GM18511 (cell line): ENCODE data around the gene CCDC102A.
A peak's percentile ranks its signal among the peaks of the same experiment; 100 is the strongest.
"Not testable (repeated sequence)": the region's sequence is repeated elsewhere in the genome, so short reads cannot be mapped to it uniquely, and the experiment has no call there.

Experiments
- ATAC-seq: cut with Tn5 transposase; IDR thresholded peaks from one replicate; pipeline ENCODE4 v1.9.1; 2021; ENCODE audit warnings: mild to moderate bottlenecking, moderate library complexity; ENCODE audit not compliant: unreplicated experiment

The CCDC102A gene

GRCh38 chr16:57566436-57566835, 30.1 kb upstream of the CCDC102A start:
- ATAC-seq = no peak

- ATAC-seq = no peak
Observed at GRCh38 chr16:57565461-57565860, 29.1 kb upstream of the CCDC102A start.

- no peak for ATAC-seq
Observed at GRCh38 chr16:57564571-57565270, 28.4 kb upstream of the CCDC102A start.

- no peak for ATAC-seq
Observed at GRCh38 chr16:57563761-57564160, 27.4 kb upstream of the CCDC102A start.

- no peak for ATAC-seq
Observed at GRCh38 chr16:57563487-57563750, 27.0 kb upstream of the CCDC102A start.

GRCh38 chr16:57562669-57563486, 26.5 kb upstream of the CCDC102A start:
- ATAC-seq = no peak

GRCh38 chr16:57562066-57562465, 25.7 kb upstream of the CCDC102A start:
- ATAC-seq = no peak

- no peak for ATAC-seq
Observed at GRCh38 chr16:57559072-57559790, 22.9 kb upstream of the CCDC102A start.

- no peak for ATAC-seq
Observed at GRCh38 chr16:57556941-57557541, 20.7 kb upstream of the CCDC102A start.

GRCh38 chr16:57555831-57556230, 19.5 kb upstream of the CCDC102A start:
- no peak for ATAC-seq

GRCh38 chr16:57551057-57551456, 14.7 kb upstream of the CCDC102A start:
- ATAC-seq = no peak

- ATAC-seq = no peak
Observed at GRCh38 chr16:57549730-57550129, 13.4 kb upstream of the CCDC102A start.

GRCh38 chr16:57548408-57548807, 12.0 kb upstream of the CCDC102A start:
- no peak for ATAC-seq

GRCh38 chr16:57547524-57547923, 11.2 kb upstream of the CCDC102A start:
- not testable (repeated sequence) for ATAC-seq

- ATAC-seq = peak; percentile 79
Observed at GRCh38 chr16:57544124-57544653, 7.8 kb upstream of the CCDC102A start.

- no peak for ATAC-seq
Observed at GRCh38 chr16:57541754-57542435, 5.5 kb upstream of the CCDC102A start.

- ATAC-seq = no peak
Observed at GRCh38 chr16:57540906-57541753, 4.8 kb upstream of the CCDC102A start.

GRCh38 chr16:57540387-57540786, 4.0 kb upstream of the CCDC102A start:
- ATAC-seq = no peak

- ATAC-seq = peak; percentile 47
Observed at GRCh38 chr16:57539072-57539796, 2.9 kb upstream of the CCDC102A start.
